Inflammatory macrophage treated with lipopolysaccharide for 4 hours (primary cell): ENCODE results near the gene PHKG1.
"Not testable (repeated sequence)": the region's sequence is repeated elsewhere in the genome, so short reads cannot be mapped to it uniquely, and the experiment has no call there.

ENCODE experiments used
- DNase-seq: peaks from one replicate; pipeline ENCODE4 v3.0.0-alpha.2; 2020

PHKG1 gene

GRCh38 chr7:56033671-56034432, 58.9 kb downstream of the PHKG1 start:
- peak; percentile 67 for DNase-seq

- not testable (repeated sequence) for DNase-seq
Measured at GRCh38 chr7:56032578-56032977, 60.2 kb downstream of the PHKG1 start.

- DNase-seq = not testable (repeated sequence)
Measured at GRCh38 chr7:56031556-56031955, 61.2 kb downstream of the PHKG1 start.

GRCh38 chr7:56030340-56030739, 62.4 kb downstream of the PHKG1 start:
- no peak for DNase-seq
